GM21526 (cell line): ENCODE results near the gene VNN1.
"Not testable (repeated sequence)": the region's sequence is repeated elsewhere in the genome, so short reads cannot be mapped to it uniquely, and the experiment has no call there.

Source experiments
- ATAC-seq: cut with Tn5 transposase; IDR thresholded peaks from one replicate; pipeline ENCODE4 v1.9.1; 2021; ENCODE audit warnings: moderate library complexity; ENCODE audit not compliant: unreplicated experiment, low FRiP score

VNN1 gene

DNA sequence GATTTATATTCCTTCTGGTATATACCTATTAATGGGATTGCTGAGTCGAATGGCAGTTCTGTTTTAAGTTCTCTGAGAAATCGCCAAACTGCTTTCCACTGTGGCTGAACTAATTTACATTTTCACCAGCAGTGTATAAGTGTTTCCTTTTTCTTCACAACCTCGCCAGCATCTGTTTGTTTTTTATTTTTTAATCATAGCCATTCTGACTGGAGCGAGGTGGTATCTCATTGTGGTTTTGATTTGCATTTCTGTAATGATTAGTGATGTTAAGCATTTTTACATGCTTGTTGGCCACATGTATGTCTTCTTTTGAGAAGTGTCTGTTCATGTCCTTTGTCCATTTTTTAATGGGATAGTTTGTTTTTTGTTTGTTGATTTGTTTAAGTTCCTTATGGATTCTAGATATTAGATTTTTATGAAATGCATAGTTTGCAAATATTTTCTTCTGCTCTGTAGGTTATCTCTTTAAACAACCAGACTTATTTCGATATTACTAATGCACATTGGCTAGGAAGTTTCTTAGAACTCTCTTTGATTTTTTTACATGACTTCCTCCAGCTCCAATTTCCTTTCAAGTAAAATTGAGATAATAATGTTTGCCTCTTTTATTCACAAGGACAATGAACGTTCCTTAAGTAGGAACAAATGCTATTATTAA, 12.2 kb upstream of the VNN1 start:
- ATAC-seq, result no peak

DNA sequence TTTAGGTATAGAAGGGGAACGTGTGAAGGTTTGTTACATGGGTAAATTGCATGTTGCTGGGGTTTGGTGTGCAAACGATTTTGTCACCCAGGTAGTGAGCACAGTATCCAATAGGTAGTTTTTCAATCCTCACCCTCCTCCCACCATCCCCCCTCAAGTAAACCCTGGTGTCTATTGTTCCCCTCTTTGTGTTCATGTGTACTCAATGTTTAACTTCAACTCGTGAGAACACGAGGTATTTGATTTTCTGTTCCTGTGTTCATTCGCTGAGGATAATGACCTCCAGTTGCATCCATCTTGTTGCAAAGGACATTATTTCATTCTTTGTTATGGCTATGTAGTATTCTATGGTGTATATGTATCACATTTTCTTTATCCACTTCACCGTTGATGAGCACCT, 11.6 kb upstream of the VNN1 start:
- no peak for ATAC-seq

DNA sequence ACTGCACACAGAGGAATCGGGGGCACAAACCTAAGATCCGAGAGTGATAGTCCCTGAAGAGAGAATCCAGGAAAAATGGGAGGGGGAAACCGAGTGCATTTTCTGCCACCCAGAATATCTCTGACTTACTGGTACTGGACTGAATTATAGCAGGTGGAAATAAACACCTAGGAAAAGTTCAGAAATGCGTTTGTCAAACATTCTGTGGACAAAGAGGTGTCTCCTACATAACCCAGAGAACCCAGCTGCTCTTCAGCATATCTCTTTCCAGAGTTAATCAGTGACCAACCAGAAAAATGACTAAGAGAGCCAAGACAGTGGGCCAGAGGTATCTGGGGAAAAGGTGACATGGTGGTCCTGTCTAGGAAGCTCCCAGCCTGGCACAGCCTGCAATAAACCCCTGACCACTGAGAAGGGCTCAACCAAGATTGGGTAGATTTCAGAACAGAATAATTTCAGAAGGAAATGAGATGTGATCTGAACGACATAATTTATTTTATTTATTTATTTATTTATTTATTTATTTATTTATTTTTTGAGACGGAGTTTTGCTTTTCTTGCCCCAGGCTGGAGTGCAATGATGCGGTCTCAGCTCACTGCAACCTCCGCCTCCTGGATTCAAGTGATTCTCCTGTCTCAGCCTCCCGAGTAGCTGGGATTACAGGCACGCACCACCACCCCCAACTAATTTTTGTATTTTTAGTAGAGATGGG, 6.0 kb upstream of the VNN1 start:
- no peak for ATAC-seq

DNA sequence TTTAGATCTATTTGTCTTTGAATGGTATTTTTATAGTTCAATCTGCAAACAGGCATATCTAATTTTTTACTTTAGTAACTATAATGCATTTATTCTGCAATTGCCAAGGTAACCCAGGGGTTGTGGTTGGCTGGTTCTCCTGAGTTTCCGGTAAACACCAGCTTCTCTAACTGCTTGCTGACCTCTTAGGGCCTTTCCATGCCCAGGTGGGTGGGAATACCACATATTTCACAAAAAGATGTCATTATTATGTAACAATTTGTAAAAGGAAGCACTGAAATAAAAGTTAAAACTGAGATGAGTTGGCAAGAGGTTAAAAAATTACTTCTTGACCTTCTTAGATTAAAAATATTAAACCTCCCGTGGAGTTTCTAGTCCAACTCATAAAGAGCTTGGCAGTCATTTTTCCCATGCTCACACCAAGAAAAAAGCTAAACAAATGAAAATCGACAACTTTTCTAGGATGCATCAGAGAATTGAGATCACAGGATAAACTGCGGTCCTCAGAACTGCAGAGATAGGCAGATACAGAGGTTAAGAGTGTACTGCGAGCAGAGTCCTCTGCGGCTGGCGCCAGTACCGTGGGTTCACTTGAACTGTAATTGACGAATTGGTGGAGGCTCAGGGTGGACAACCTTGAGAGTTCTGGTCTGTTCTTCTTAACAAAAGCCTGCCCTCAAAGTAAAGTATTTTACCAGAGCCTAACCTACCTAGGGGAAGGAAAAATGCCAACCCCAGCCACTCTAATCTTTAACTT, 2.2 kb upstream of the VNN1 start:
- no peak for ATAC-seq

DNA sequence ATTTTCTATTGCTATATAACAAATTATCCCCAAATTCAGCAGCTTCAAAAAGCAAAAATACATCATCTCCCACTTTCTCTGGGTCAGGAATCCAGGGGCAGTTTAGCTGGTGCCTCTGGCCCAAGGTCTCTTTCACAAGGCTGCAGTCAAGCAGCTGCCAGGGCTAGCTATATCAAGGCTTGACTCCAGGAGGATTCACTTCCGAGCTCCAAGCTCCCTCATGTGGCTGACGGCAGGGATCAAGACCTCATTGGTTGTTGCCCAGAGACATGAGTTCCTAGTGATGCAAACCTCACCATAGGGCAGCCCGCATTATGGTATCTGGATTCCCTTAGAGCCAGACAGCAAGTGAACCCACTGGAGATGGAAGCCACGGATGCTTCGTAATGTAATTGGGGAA, 1.3 kb upstream of the VNN1 start:
- no peak for ATAC-seq

DNA sequence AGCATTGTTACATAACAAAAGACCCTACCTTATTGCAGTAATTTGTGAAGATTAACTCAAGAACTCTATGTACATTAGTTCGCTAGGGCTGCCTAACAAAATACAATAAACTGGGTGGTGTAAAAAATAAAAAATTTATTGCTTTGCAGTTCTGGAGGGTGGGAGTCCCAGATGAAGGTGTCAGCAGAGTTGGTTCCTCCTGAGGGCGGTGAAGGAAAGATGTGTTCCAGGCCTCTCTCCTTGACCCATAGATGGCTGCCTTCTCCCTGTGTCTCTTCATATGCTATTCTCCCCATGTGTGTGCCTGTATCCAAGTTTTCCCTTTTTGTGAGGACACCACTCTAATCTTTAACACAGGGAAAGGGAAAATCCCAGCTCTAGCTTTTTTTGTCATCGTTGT, 305 bp upstream of the VNN1 start:
- no peak for ATAC-seq

DNA sequence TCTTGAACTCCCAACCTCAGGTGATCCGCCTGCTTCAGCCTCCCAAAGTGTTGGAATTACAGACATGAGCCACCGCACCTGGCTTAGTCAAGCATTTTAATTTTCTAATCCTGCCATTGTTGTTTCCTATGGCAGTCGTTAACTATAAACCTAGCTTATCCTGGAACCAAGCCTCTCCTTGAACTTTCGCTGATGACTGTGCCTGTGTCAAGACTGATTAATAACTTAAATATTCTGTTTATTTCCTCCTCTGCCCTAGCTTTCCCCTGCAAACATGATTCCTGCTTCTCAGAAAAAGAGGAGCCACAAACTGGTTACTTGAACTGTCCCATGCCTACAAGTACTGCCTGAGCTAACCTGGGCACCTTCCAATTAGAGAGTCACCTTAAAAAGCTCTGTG, 1.5 kb downstream of the VNN1 start:
- no peak for ATAC-seq

DNA sequence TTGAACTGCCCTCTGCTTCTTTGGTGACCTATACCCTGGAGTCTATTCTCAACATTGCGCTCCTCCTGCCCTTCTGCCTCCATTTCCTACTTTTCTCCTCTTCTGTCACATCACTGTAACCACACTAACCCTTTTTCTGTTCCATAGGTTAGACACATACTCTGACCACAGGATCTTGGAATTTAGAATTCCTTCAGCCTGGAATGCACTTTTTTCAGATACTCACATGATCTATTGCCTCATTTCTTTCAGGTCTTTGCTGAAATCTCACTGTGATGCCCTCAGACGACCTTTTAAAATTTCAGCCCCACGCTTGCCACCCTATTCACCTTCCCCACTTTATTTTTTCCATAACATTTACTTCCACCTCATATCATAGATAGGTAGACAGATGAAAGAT, 5.1 kb downstream of the VNN1 start:
- no peak for ATAC-seq

DNA sequence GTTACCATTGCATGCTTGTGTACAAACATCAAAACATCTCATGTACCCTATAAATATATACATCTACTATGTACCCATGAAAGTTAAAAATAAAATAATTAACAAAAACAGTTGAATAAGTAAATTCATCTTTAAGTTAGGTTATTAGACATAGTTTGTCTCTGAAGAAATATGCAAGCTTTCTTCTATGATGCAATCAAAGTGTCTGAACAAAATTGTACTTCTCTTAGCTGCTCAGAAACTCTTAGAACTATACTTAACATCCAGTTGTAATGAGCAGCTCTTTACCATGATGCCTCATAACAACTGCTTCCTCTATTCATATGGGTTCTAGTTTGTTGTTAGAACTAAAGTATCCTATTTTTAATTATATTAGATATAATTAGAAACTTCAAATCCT, 5.9 kb downstream of the VNN1 start:
- no peak for ATAC-seq

DNA sequence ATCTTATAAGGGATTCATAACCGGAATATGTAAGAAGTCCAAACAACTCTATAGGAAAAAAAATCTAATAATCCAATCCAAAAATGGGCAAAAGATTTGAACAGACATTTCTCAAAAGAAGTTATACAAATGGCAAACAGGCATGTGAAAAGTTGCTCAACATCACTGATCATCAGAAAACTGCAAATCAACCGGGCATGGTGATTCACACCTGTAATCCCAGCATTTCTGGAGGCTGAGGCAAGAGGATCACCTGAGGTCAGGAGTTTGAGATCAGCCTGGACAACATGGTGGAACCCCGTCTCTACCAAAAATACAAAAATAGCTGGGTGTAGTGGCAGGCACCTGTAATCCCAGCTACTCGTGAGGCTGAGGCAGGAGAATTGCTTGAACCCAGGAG, 7.1 kb downstream of the VNN1 start:
- not testable (repeated sequence) for ATAC-seq

DNA sequence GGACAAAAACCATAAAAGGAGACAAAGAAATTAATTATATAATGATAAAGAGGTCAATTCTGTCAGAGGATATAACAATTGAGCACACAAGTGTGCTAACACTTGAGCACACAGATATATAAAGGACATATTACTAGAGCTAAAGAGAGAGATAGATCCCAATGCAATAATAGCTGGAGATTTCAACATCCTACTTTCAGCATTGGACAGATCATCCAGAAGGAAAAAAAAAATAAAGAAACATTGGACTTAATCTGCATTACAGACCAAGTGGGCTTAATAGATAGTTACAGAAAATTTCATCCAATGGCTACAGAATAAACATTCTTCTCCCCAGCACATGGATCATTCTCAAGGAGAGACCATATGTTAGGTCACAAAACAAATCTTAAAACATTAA, 9.9 kb downstream of the VNN1 start:
- no peak for ATAC-seq

DNA sequence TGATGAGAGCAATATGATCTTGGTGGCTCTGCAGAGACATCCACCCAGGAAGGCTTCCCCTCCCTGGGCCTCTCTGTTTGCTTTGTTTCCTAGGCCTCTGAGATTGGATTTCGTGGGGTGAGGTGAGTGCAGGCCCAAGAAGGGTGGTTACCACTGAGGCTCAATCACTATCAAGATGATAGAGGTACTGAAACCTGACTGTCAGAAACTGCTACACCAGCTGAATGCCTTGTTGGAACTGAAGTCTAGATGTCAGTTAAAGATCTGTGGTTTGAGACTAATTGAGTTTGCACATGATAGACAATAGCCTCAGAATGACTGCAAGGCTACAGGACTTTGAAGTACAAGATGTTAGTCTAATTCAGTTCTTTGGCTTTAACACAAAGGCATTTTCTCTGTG, 15.2 kb downstream of the VNN1 start:
- no peak for ATAC-seq

DNA sequence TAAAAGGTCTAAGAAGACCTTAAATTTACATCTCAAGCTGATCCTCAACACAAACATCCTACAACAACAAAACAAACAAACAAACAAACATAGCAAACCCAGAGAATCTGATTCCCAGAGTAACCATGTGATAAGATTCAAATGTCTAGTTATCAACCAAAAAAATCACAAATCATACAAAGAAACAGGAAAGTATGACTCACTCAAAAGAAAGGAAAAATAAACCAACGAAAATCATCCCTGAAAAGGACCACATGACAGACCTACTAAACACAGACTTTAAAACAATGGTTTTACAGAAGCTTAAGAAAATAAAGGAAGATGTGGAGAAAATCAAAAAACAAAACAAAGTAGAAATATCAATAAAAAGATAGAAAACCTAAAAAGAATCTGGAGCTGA, 18.1 kb downstream of the VNN1 start:
- ATAC-seq, result no peak

DNA sequence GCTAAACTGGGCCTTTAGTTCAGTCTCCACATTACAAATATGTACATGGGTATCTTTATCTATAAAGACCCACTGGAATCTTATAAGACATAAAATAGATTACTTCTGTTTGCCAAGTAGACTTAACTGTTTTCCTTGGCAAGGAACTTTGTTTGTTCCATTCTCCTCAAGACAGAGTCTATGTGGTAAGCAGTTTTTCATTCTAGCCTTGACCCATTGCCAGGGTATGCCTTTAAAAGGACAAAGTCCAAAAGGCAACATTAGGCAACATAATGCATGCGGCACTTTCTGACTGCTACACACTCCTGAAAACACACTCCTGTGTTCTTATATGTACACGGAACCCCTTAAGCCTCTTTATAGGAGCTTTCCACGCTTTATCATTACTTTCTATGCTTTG, 20.4 kb downstream of the VNN1 start:
- ATAC-seq, result no peak

DNA sequence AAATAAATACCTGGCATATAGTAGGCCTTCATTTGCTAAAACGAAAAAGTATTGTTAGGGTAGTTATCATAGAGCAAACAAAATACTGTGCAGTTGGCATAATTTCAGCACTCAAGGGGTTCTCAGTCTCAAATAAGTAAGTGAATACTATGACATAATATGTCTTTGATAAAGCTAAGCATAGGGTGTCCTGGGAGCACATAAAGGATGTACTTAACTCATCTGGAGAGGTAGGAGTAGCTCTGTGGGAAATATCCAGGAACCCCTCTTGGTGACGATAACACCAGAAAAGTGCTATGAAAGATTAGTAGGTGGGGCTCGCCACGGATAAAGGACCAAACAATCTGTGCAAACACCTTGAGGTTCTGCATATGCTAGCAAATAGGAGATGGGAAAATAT, 23.2 kb downstream of the VNN1 start:
- ATAC-seq, result no peak

DNA sequence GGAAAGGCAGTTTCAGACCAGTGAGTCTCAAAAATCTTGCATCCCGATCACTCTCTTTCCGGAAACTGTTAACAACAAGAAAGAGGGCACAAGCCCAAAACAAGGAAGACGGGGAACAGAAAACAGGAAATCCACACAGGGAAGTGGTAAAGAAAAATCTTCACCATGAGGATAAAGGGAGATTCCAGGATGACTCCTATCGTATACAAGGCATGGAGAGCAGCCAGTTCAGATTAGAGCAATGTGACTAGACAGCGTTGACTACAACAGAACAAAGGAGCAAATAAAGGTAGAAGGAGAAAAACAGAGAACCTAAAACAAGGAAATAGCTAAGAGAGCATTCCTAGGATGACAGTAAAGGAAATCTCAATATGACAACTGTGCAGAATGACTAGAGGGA, 26.5 kb downstream of the VNN1 start:
- no peak for ATAC-seq

DNA sequence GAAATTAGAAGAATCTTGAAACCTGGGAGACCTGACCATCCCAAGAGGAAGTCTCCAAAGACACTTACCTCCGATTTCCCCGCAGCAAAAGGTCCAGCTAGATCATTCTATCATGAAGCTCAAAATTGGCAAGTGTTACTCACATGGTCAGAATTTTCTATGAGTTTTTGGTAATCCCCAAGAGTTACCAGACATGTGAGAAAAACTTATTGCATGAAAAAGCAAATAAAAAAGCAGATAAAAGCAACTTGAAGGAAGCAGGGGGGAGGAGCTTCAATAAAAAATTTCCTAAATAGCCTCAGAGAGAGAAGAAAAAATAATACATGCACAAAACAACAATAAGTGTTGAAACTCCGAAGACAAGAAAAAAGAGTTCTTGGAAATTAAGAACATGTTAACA, 27.3 kb downstream of the VNN1 start:
- no peak for ATAC-seq

DNA sequence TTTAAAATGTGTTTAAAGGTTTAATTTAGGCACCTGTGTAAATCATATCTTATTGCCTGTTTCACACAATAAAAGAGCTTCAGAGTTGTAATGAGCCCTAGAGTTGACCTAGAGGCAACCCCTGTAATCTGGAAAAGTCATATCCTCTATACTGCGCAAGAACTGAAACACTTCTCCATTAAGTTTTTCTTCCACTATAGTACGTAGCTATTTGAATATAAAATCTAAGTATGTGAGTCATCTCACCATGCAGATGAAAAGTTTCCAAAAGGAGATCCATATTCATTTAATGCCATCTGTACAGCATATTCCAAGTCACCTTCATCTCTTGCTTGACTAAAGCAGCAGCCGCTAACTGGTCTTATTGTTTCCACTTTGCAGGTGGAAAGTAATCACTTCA, 28.8 kb downstream of the VNN1 start:
- ATAC-seq, result no peak

DNA sequence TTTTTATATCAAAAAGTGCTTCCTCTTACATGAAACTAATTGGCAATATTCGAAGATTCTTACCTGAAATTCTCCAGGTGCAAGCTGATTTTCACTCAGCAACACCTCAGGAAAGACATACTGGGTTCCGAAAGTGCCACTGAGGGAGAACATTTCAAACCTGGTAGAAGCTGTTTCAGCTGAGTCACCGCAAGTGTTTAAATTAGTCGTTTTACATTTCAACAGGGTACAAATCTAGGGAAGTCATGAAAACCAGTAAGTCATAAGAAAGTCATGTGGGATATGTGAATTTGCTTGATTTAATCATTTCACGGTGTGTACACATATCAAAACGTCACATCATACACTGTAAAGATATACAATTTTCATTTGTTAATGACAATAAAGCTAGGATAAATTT, 29.6 kb downstream of the VNN1 start:
- ATAC-seq, result no peak

DNA sequence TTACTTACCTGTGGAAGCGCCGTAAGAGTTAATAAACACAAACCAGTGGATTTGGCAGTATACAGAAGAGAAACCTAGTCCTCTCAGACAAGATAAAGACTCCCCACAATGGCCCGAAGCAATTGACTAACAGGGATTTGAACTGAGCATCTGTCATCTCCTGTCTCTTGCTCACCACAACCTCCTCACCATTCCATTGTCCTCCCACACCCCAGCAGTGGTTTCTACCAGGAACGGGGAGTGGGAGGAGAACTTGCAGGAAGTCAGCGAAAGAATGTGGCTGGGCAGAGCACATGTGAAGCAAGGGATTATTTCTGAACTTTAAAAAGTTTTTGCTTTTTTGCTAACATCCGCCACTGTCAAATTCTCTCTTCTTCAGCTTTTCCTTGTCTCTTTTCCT, 30.3 kb downstream of the VNN1 start:
- no peak for ATAC-seq

DNA sequence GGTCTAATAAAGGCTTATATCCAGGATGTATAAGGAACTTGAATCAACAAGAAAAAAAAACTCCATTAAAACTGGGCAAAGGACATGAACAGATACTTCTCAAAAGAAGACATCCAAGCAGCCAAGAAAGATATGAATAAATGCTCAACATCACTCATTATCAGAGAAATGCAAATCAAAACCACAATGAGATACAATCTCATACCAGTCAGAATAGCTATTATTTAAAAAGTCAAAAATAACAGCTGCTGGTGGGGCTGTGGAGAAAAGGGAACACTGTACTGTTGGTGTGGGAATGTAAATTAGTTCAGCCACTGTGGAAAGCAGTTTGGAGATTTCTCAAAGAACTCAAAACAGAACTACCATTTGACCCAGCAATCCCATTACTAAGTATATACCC, 34.8 kb downstream of the VNN1 start:
- ATAC-seq, result not testable (repeated sequence)

DNA sequence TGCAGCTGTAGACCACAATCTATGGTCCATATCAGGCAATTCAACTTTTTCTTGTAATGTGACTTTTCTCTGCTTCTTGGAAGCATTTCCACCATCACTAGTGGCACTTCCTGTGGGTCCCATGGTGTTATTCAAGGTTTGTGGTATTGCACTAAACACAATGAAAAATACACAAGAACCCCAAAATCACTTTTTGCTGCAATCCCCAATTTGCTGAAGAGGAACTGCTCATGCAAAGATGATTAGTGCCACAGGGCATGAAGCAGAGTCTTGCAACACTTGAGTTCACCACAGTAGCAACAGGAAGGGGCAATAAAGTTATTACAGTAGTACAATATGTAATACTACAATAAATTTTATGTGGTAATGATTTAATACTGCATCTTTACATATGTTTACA, 38.1 kb downstream of the VNN1 start:
- no peak for ATAC-seq
